ENCODE measurements around the gene CLIC2.

DNA sequence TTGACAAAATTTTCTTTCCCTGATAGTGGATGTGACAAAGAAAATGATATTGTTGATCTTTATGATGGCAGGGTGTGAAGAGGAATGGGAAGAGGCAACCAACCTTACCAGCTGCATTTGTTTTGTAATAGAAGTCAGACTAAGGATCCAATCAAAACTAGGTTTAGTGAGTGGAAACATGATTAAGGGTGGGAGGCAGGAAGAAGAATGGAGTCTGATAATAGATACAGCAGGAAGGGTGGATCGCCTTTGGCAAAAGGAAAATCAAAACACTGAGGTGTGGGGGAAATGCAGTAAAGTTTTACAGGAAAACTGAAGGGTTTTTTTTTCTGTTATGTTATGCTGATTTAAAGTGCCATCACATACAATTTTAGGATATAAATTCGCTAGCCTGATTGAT, 3.4 kb downstream of the CLIC2 start:
- TF ChIP-seq, protein P1, sequence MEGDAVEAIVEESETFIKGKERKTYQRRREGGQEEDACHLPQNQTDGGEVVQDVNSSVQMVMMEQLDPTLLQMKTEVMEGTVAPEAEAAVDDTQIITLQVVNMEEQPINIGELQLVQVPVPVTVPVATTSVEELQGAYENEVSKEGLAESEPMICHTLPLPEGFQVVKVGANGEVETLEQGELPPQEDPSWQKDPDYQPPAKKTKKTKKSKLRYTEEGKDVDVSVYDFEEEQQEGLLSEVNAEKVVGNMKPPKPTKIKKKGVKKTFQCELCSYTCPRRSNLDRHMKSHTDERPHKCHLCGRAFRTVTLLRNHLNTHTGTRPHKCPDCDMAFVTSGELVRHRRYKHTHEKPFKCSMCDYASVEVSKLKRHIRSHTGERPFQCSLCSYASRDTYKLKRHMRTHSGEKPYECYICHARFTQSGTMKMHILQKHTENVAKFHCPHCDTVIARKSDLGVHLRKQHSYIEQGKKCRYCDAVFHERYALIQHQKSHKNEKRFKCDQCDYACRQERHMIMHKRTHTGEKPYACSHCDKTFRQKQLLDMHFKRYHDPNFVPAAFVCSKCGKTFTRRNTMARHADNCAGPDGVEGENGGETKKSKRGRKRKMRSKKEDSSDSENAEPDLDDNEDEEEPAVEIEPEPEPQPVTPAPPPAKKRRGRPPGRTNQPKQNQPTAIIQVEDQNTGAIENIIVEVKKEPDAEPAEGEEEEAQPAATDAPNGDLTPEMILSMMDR (IDR thresholded peaks at IDR 0.05): no peak
- no peak for TF ChIP-seq POLR2A (IDR thresholded peaks at IDR 0.05)
- TF ChIP-seq EP300 (IDR thresholded peaks at IDR 0.05): no peak

All from ovary (tissue), 3 donors.